Gastrocnemius medialis (tissue), 4 donors: ENCODE measurements around the gene ELF1. TPM values are rescaled to one million over a fixed set of nuclear protein-coding genes. Genes with fewer than 3 reads are reported as not detected.
"Not testable (repeated sequence)": the region's sequence is repeated elsewhere in the genome, so short reads cannot be mapped to it uniquely, and the experiment has no call there.

Experiments
- ATAC-seq, 2 donors: fragments of 150-250 bp; one replicate each; pipeline ENCODE4 v1.9.1; 2016
- DNase-seq, 2 donors: peaks; one replicate each; pipeline ENCODE4 v3.0.0-alpha.2; 2019
- H3K27ac ChIP-seq, 4 donors: fragments of 200-600 bp; sonication (generic); 1 replicate in 1 of 4; 2 replicates in 3 of 4; pipeline ENCODE4 v1.5.1; 2016 to 2018; ENCODE audit warnings: mild to moderate bottlenecking in 2 of 4, moderate library complexity in 1 of 4
- H3K27me3 ChIP-seq, 3 donors: fragments of 200-600 bp; sonication (generic) in 2 of 3; 1 replicate in 1 of 3; 2 replicates in 2 of 3; pipeline versions ENCODE4 v1.5.1 to v1.6.0; 2016 to 2019; ENCODE audit warnings: mild to moderate bottlenecking in 1 of 3, moderate library complexity in 1 of 3
- H3K36me3 ChIP-seq, 2 donors: fragments of 200-600 bp; sonication (generic) in 1 of 2; one replicate each; pipeline ENCODE4 v1.5.1; 2017 to 2018
- H3K4me1 ChIP-seq, 2 donors: fragments of 200-600 bp; sonication (generic) in 1 of 2; one replicate each; pipeline ENCODE4 v1.5.1; 2016 to 2017; ENCODE audit warnings: mild to moderate bottlenecking in 2 of 2
- H3K4me3 ChIP-seq, 4 donors: fragments of 200-600 bp; sonication (generic) in 3 of 4; 1 replicate in 1 of 4; 2 replicates in 3 of 4; pipeline ENCODE4 v1.5.1; 2016 to 2019; ENCODE audit warnings: mild to moderate bottlenecking in 2 of 4
- H3K9me3 ChIP-seq, 3 donors: fragments of 200-600 bp; sonication (generic) in 2 of 3; 1 replicate in 1 of 3; 2 replicates in 2 of 3; pipeline ENCODE4 v1.5.1; 2016 to 2019
- CTCF ChIP-seq, 5 experiments: fragments of 450-650 bp in 3 of 5; fragments of 200-600 bp in 2 of 5; sonication (generic) in 2 of 5; IDR thresholded peaks in 4 of 5; conservative IDR thresholded peaks in 1 of 5; 1 replicate in 4 of 5; 2 replicates in 1 of 5; pipeline ENCODE4 v1.5.1; 2016 to 2019; ENCODE audit warnings: antibody characterized with exemption in 5 of 5, mild to moderate bottlenecking in 3 of 5, moderate library complexity in 3 of 5
- POLR2A ChIP-seq, 2 donors: fragments of 450-650 bp; IDR thresholded peaks; one replicate each; pipeline ENCODE4 v1.6.1; 2017; ENCODE audit warnings: antibody characterized with exemption in 2 of 2, mild to moderate bottlenecking in 2 of 2, moderate library complexity in 2 of 2
- in situ Hi-C, 4 donors: fragments of 200-750 bp; cut with MboI; loops; one replicate each; pipeline versions ENCODE4 v1.15.0 to v1.8.0; 2017; ENCODE audit warnings: low sequenced_read_pairs in 4 of 4
- intact Hi-C: fragments of 100-400 bp; cut with DNase I; formaldehyde crosslinking; loops from one replicate; pipeline ENCODE4 v1.15.1; 2023; ENCODE audit warnings: low total_unique reads
- total RNA-seq, 4 donors: library from RNA; depleted of rRNA; stranded (reverse); fragments of >200 nt; gene quantifications; one replicate each; pipeline versions ENCODE4 v1.1.0 to v1.2.3, GENCODE V29; 2016

Gene ELF1
- total RNA-seq, 4 donors from 2014 or later: 24.8 to 48.7 (median 33.7) TPM

GRCh38 chr13:40897053-40897452, 122.1 kb downstream of the ELF1 start:
- no peak for ATAC-seq
- DNase-seq: no peak
- Histone ChIP-seq H3K27me3 (no peaks in the 10 kb centered on the region), H3K4me1 (peaks cover 0 to 7% of the 10 kb centered on the region in 2 donors), H3K9me3 (no peaks in the 10 kb centered on the region), H3K4me3 (no peak overlapping the region), H3K36me3 (no peaks in the 10 kb centered on the region), H3K27ac (no peak overlapping the region)
- intact Hi-C loops: no loop called here
- TF ChIP-seq POLR2A (IDR thresholded peaks at IDR 0.05) (no peak), CTCF (IDR thresholded peaks at IDR 0.05 in 4 of 5, conservative IDR thresholded peaks at IDR 0.05 in 1 of 5) (no peak)
- in situ Hi-C loops: no loop called here

DNA sequence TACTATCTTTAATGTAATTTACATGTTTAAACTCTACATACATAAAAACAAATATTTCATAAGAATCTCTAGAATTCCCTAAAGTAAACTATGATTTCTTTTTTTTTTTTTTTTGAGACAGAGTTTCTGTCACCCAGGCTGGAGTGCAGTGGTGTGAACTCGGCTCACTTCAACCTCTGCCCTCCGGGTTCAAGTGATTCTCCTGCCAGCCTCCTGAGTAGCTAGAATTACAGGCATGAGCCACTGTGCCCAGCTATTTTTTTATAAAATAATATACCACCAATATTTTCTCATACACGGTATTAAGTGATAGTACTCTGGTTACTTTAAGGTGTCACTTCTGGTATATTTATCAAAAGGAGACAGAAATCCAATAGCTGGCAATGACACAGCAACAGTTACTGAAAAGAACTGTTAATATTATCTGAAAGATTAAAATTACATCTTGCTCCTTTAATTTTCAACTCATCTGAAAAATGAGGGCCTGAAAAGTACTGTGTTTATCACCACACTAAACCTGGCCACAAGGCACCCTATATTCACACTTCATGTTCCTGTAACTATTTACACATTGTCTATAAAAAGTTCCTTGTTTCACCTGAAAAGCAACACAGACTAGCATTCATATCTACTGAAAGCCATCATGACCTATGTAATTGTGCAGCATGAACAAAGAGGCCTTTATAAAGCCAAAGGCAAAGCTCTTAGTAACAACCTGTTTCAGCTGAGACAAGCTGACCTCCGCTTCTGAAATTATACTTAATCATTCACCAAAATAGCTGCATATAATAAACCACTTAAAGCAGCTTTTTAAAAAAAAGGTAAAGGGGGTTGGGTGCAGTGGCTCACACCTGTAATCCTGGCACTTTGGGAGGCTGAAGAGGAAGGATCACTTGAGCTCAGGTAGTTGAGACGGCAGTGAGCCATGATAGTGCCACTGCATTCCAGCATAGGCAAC, 123.6 kb downstream of the ELF1 start:
- ATAC-seq (no peak), DNase-seq (no peak)
- TF ChIP-seq POLR2A (IDR thresholded peaks at IDR 0.05) (no peak), CTCF (IDR thresholded peaks at IDR 0.05 in 4 of 5, conservative IDR thresholded peaks at IDR 0.05 in 1 of 5) (no peak)
- H3K27me3 ChIP-seq: no peaks in the 10 kb centered on the region
- H3K4me1 ChIP-seq: peaks cover 0 to 7% of the 10 kb centered on the region in 2 donors
- H3K36me3 ChIP-seq: no peaks in the 10 kb centered on the region
- in situ Hi-C loops: no loop called here
- intact Hi-C loops: no loop called here
- H3K9me3 ChIP-seq: no peaks in the 10 kb centered on the region
- no peak overlapping the region for H3K4me3 ChIP-seq
- H3K27ac ChIP-seq: no peak overlapping the region

GRCh38 chr13:40893573-40893972, 125.5 kb downstream of the ELF1 start:
- DNase-seq, H3K4me3 ChIP-seq, H3K36me3 ChIP-seq, H3K4me1 ChIP-seq, H3K9me3 ChIP-seq, H3K27me3 ChIP-seq, H3K27ac ChIP-seq, ATAC-seq, intact Hi-C loops, in situ Hi-C loops: not testable (repeated sequence)

DNA sequence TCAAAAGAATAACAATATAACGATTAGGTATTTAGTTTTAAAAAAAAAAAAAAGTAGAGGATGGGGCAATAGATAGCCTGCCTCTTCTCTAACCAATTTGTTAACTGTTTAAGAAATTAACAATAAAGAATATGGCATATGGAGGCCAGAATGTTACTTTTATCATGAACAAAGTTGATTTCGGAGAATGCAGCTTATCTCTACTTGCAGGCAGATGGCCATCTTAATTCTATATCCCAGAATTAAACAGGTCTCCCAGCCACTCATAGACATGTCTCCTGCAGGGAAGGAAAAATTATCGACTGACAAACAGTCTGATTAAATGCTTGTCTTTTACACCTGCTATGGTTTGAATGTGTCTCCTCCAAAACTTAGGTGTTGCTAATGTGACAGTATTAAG, 133.1 kb downstream of the ELF1 start:
- Histone ChIP-seq H3K9me3 (no peaks in the 10 kb centered on the region), H3K4me3 (no peak overlapping the region), H3K4me1 (no peaks in the 10 kb centered on the region), H3K36me3 (no peaks in the 10 kb centered on the region), H3K27me3 (no peaks in the 10 kb centered on the region), H3K27ac (no peak overlapping the region)
- TF ChIP-seq POLR2A (IDR thresholded peaks at IDR 0.05) (no peak), CTCF (IDR thresholded peaks at IDR 0.05 in 4 of 5, conservative IDR thresholded peaks at IDR 0.05 in 1 of 5) (no peak)
- DNase-seq (no peak), ATAC-seq (no peak)
- in situ Hi-C loops (no loop called here), intact Hi-C loops (no loop called here)

DNA sequence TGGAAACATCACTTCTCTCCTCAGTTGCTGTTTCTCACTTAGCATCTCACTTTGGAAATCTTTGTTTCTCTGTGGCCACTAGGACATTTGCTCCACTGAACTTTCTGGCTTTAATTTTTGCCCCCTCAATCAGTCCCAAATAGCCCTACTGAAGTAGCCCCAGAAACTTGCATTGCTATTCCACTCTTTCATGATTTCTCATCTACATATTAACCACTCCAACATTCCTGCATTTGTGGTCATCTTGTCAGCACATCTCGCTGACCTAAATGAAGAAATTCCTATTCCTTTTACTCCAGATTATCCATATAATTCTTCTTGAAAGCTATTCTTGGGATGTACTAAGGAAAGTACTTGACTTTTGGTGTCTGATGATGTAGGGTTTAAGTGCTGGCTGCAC, 134.9 kb downstream of the ELF1 start:
- ATAC-seq, H3K4me3 ChIP-seq, in situ Hi-C loops, H3K4me1 ChIP-seq, H3K9me3 ChIP-seq, intact Hi-C loops, H3K27ac ChIP-seq, H3K36me3 ChIP-seq, DNase-seq, H3K27me3 ChIP-seq: not testable (repeated sequence)

Other genes starting within 250 kb of the ELF1 start
- 10 to 100 TPM; 21.0 to 29.5 (median 24.8) TPM for gene MRPS31, start 248.1 kb downstream of the ELF1 start, total RNA-seq
- gene SLC25A15, start 229.7 kb downstream of the ELF1 start, total RNA-seq: 10 to 100 TPM in 2 of 4 donors, 1 to 10 TPM in 2; 4.3 to 19.3 (median 11.0) TPM
- gene WBP4, start 42.2 kb upstream of the ELF1 start, total RNA-seq: 10 to 100 TPM; 20.2 to 31.3 (median 25.5) TPM
- 1 to 10 TPM; 3.7 to 6.1 (median 5.3) TPM for gene KBTBD6, start 113.5 kb upstream of the ELF1 start, total RNA-seq
- 1 to 10 TPM; 2.3 to 5.6 (median 5.3) TPM for gene KBTBD7, start 175.3 kb upstream of the ELF1 start, total RNA-seq
- 10 to 100 TPM in 3 of 4 donors, 1 to 10 TPM in 1; 8.2 to 16.7 (median 13.3) TPM for gene MTRF1, start 244.3 kb upstream of the ELF1 start, total RNA-seq